ENCODE results near the gene ATXN10.
A peak's percentile ranks its signal among the peaks of the same experiment; 100 is the strongest.

The ATXN10 gene

GRCh38 chr22:45670981-45671782 lies 452 bp upstream of the ATXN10 start:
- TF ChIP-seq CTCF (IDR thresholded peaks at IDR 0.05; ENCODE audit: insufficient read depth, low read depth, low read length, missing control alignments), result no peak
- no peak for DNase-seq (ENCODE audit: low read depth)
- peak overlapping the region; percentile 100 for H3K4me3 ChIP-seq (ENCODE audit: low read depth, low read length)

- DNase-seq (ENCODE audit: low read depth), result no peak
- peak overlapping the region; percentile 100 for H3K4me3 ChIP-seq (ENCODE audit: low read depth, low read length)
- no peak for TF ChIP-seq CTCF (IDR thresholded peaks at IDR 0.05; ENCODE audit: insufficient read depth, low read depth, low read length, missing control alignments)
Observed at GRCh38 chr22:45672564-45673481, 1.2 kb downstream of the ATXN10 start.

GRCh38 chr22:45673482-45674175 lies 2.0 kb downstream of the ATXN10 start:
- no peak for DNase-seq (ENCODE audit: low read depth)
- no peak for TF ChIP-seq CTCF (IDR thresholded peaks at IDR 0.05; ENCODE audit: insufficient read depth, low read depth, low read length, missing control alignments)
- peak overlapping the region; percentile 100 for H3K4me3 ChIP-seq (ENCODE audit: low read depth, low read length)

- DNase-seq (ENCODE audit: low read depth), result no peak
- no peak for TF ChIP-seq CTCF (IDR thresholded peaks at IDR 0.05; ENCODE audit: insufficient read depth, low read depth, low read length, missing control alignments)
- no peak overlapping the region for H3K4me3 ChIP-seq (ENCODE audit: low read depth, low read length)
Observed at GRCh38 chr22:45676024-45676423, 4.4 kb downstream of the ATXN10 start.

- TF ChIP-seq CTCF (IDR thresholded peaks at IDR 0.05; ENCODE audit: insufficient read depth, low read depth, low read length, missing control alignments), result no peak
- no peak for DNase-seq (ENCODE audit: low read depth)
- no peak overlapping the region for H3K4me3 ChIP-seq (ENCODE audit: low read depth, low read length)
Observed at GRCh38 chr22:45677063-45677462, 5.4 kb downstream of the ATXN10 start.

GRCh38 chr22:45678961-45679912 lies 7.6 kb downstream of the ATXN10 start:
- H3K4me3 ChIP-seq (ENCODE audit: low read depth, low read length), result peak overlapping the region; percentile 19
- peak; percentile 86 for DNase-seq (ENCODE audit: low read depth)
- no peak for TF ChIP-seq CTCF (IDR thresholded peaks at IDR 0.05; ENCODE audit: insufficient read depth, low read depth, low read length, missing control alignments)

Data from GM12865 (cell line).